GM12892 (cell line): ENCODE results near the gene HBE1.

Experiments used
- DNase-seq: peaks from one replicate; pipeline ENCODE4 v3.0.0; 2011; ENCODE audit not compliant: insufficient read length
- FAIRE-seq: peaks from 2 replicates; lab custom pipeline; 2011; peaks lifted over from hg19 to GRCh38; lab: Jason Lieb, UNC
- POLR2A ChIP-seq: IDR thresholded peaks from 2 replicates; pipeline ENCODE4 v1.6.1; 2011; ENCODE audit warnings: low read depth, low read length, control low read depth
- POLR2AphosphoS5 ChIP-seq: IDR thresholded peaks from 2 replicates; pipeline ENCODE4 v1.6.1; 2011; ENCODE audit warnings: low read depth, low read length, control low read depth
- TAF1 ChIP-seq: IDR thresholded peaks from 2 replicates; pipeline ENCODE4 v1.6.1; 2011; ENCODE audit warnings: low read depth, mild to moderate bottlenecking, control low read depth, low read length, borderline replicate concordance

The HBE1 gene

GRCh38 chr11:5235364-5236095 lies 34.2 kb downstream of the HBE1 start:
- no peak for DNase-seq
- no peak for FAIRE-seq
- no peak for TF ChIP-seq POLR2A
- TF ChIP-seq TAF1: no peak
- no peak for TF ChIP-seq POLR2AphosphoS5

- DNase-seq: no peak
- TF ChIP-seq TAF1: no peak
- no peak for TF ChIP-seq POLR2AphosphoS5
- TF ChIP-seq POLR2A: no peak
- FAIRE-seq: peak; percentile 70
Measured at GRCh38 chr11:5234381-5234834, 35.3 kb downstream of the HBE1 start, which contains the start of gene HBD. Gene HBD (minus strand): TSS chr11:5234483. CDS start chr11:5234433, 50 bp downstream.

GRCh38 chr11:5233307-5233706 lies 36.4 kb downstream of the HBE1 start:
- FAIRE-seq (no peak), DNase-seq (no peak)
- no peak for TF ChIP-seq POLR2AphosphoS5
- no peak for TF ChIP-seq POLR2A
- no peak for TF ChIP-seq TAF1

DNA sequence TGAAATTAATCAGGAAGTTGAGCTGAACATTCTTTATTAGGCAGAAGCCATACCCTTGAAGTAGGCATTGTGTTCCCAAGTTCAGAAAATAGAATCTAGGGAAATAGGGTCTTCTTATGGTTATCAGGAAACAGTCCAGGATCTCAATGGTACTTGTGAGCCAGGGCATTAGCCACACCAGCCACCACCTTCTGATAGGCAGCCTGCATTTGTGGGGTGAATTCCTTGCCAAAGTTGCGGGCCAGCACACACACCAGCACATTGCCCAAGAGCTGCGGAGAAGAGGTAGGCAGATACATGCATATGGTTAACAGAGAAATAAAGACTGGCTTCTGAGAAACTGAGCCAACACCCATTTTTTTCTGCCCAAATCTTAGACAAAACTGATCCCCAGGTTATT lies 36.9 kb downstream of the HBE1 start:
- no peak for DNase-seq
- TF ChIP-seq POLR2AphosphoS5 (no peak), POLR2A (no peak), TAF1 (no peak)
- FAIRE-seq: peak; percentile 62

- no peak for DNase-seq
- TF ChIP-seq POLR2AphosphoS5 (no peak), POLR2A (no peak), TAF1 (no peak)
- no peak for FAIRE-seq
Measured at GRCh38 chr11:5232176-5232575, 37.6 kb downstream of the HBE1 start.

DNA sequence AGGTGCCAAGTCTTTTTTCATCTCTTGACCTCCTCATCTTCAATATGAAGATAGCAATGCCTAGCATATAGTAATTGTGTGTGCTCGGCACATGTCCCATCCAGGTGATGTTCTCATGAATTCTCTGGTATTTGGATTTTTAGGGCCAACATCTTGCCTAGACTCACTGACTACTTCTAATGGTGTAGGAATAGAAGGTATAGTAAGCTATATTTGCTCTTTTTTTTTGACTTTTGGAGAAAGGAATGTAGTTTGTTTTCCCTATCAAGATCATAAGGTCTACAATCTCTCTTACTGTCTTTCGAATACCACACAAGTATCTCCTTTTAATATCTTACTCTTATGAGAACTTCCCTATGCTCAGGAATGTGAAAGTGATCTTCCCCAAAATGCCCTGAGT lies 38.6 kb downstream of the HBE1 start:
- no peak for DNase-seq
- no peak for FAIRE-seq
- TF ChIP-seq POLR2AphosphoS5: no peak
- TF ChIP-seq POLR2A: no peak
- TF ChIP-seq TAF1: no peak

- FAIRE-seq: no peak
- TF ChIP-seq POLR2AphosphoS5 (no peak), POLR2A (no peak), TAF1 (no peak)
- no peak for DNase-seq
Measured at GRCh38 chr11:5230266-5230665, 39.5 kb downstream of the HBE1 start.

- DNase-seq: no peak
- peak; percentile 48 for FAIRE-seq
- TF ChIP-seq POLR2AphosphoS5 (no peak), POLR2A (no peak), TAF1 (no peak)
Measured at GRCh38 chr11:5229796-5230195, 39.9 kb downstream of the HBE1 start.

DNA sequence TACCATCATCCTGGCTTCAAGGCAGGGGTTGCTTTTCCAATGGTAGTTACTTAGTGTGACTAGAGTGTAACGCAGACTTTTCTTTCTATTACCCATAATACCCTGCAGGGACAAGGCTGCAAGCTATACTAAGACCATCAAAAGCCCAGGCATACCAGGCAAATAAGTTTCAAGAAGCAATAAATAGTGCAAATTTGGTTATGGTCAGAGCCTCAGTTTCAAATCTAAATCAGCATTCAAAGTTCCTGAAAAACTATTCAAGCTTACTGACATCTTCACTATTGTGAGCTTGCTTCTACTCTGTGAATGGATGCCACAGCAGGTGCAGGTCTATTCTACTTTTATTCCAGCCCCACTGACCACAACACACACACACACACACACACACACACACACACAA lies 40.4 kb downstream of the HBE1 start:
- FAIRE-seq: no peak
- DNase-seq: no peak

GRCh38 chr11:5228124-5228523 lies 41.6 kb downstream of the HBE1 start:
- DNase-seq (no peak), FAIRE-seq (no peak)
- TF ChIP-seq POLR2A: no peak
- no peak for TF ChIP-seq TAF1
- no peak for TF ChIP-seq POLR2AphosphoS5

More for the DNA sequence above, 40.4 kb downstream of the HBE1 start:
- no peak for TF ChIP-seq TAF1

- FAIRE-seq (no peak), DNase-seq (no peak)
- no peak for TF ChIP-seq TAF1
- TF ChIP-seq POLR2AphosphoS5: no peak
Measured at GRCh38 chr11:5227681-5228080, 42.1 kb downstream of the HBE1 start.

DNA sequence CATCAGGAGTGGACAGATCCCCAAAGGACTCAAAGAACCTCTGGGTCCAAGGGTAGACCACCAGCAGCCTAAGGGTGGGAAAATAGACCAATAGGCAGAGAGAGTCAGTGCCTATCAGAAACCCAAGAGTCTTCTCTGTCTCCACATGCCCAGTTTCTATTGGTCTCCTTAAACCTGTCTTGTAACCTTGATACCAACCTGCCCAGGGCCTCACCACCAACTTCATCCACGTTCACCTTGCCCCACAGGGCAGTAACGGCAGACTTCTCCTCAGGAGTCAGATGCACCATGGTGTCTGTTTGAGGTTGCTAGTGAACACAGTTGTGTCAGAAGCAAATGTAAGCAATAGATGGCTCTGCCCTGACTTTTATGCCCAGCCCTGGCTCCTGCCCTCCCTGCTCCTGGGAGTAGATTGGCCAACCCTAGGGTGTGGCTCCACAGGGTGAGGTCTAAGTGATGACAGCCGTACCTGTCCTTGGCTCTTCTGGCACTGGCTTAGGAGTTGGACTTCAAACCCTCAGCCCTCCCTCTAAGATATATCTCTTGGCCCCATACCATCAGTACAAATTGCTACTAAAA lies 42.9 kb downstream of the HBE1 start, which contains the start of gene HBB:
HBB (minus strand) TSS at position 340 of the 579 bp plus-strand sequence; CDS start at position 290, 50 bp downstream.
- DNase-seq: no peak
- FAIRE-seq: no peak

More for the DNA sequence above, 42.9 kb downstream of the HBE1 start, which contains the start of gene HBB:
- TF ChIP-seq TAF1 (no peak), POLR2AphosphoS5 (no peak), POLR2A (no peak)
